ENCODE data around the gene HIBADH.

DNA sequence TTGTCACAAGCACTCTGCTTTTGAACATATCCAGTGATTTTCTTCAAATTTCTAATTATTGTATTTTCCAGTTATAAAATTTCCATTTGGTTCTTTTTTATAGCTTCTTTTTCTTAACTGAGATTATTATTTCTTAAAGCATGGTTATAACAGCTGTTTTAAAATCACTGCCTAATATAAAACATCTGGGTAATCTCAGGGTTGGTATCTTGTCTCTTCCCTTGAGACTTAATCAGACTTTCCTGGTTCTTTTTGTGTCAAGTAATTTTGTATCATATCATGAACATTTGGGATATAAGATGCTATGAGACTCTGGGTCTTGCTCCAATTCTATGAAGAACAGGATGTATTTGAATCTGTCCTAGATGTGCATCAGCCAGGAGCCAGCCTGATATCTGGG is 93.6 kb downstream of the HIBADH start:
- TF ChIP-seq, protein P1, sequence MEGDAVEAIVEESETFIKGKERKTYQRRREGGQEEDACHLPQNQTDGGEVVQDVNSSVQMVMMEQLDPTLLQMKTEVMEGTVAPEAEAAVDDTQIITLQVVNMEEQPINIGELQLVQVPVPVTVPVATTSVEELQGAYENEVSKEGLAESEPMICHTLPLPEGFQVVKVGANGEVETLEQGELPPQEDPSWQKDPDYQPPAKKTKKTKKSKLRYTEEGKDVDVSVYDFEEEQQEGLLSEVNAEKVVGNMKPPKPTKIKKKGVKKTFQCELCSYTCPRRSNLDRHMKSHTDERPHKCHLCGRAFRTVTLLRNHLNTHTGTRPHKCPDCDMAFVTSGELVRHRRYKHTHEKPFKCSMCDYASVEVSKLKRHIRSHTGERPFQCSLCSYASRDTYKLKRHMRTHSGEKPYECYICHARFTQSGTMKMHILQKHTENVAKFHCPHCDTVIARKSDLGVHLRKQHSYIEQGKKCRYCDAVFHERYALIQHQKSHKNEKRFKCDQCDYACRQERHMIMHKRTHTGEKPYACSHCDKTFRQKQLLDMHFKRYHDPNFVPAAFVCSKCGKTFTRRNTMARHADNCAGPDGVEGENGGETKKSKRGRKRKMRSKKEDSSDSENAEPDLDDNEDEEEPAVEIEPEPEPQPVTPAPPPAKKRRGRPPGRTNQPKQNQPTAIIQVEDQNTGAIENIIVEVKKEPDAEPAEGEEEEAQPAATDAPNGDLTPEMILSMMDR (IDR thresholded peaks at IDR 0.05), result no peak
- TF ChIP-seq POLR2A (IDR thresholded peaks at IDR 0.05), result no peak
